DND-41 (cell line): Measurements from ENCODE around the gene COL19A1.

ENCODE experiments used
- ATAC-seq: fragments of 200-7000 bp; cut with Tn5 transposase; 3 replicates; pipeline ENCODE4 v1.9.1; 2021; ENCODE audit warnings: low read depth; ENCODE audit not compliant: insufficient read depth
- DNase-seq: peaks from one replicate; pipeline ENCODE4 v3.0.0-alpha.2; 2020
- H2AFZ ChIP-seq: 2 replicates; pipeline ENCODE4 v1.6.0; 2012; ENCODE audit warnings: low read depth, low read length
- H3K27ac ChIP-seq: 2 replicates; pipeline ENCODE4 v1.5.1; 2012; ENCODE audit warnings: low read length, inconsistent platforms
- H3K27me3 ChIP-seq: fragments of 200-600 bp; sonication (generic); 2 replicates; pipeline ENCODE4 v1.6.0; 2012; ENCODE audit warnings: low read length, mild to moderate bottlenecking, inconsistent platforms; ENCODE audit not compliant: insufficient read depth, poor library complexity
- H3K36me3 ChIP-seq: 2 replicates; pipeline ENCODE4 v1.5.1; 2012; ENCODE audit warnings: low read length, inconsistent platforms; ENCODE audit not compliant: insufficient read depth
- H3K4me1 ChIP-seq: 2 replicates; pipeline ENCODE4 v1.5.1; 2012; ENCODE audit warnings: mild to moderate bottlenecking, low read length; ENCODE audit not compliant: insufficient read depth
- H3K4me2 ChIP-seq: 2 replicates; pipeline ENCODE4 v1.6.0; 2012; ENCODE audit warnings: mild to moderate bottlenecking, moderate library complexity, low read length, inconsistent platforms; ENCODE audit not compliant: insufficient read depth
- H3K4me3 ChIP-seq, 2 experiments: fragments of 200-600 bp in 1 of 2; shearing (Covaris generic) in 1 of 2; 2 replicates each; pipeline ENCODE4 v1.5.1; 2012 to 2016; ENCODE audit warnings: inconsistent platforms in 2 of 2, low read length in 2 of 2, mild to moderate bottlenecking in 2 of 2, low read depth in 1 of 2, moderate library complexity in 1 of 2
- H3K79me2 ChIP-seq: 2 replicates; pipeline ENCODE4 v1.6.0; 2012; ENCODE audit warnings: low read length, inconsistent platforms; ENCODE audit not compliant: insufficient read depth
- H3K9ac ChIP-seq: 2 replicates; pipeline ENCODE4 v1.6.0; 2012; ENCODE audit warnings: low read depth, mild to moderate bottlenecking, inconsistent platforms, low read length, moderate library complexity
- H3K9me3 ChIP-seq: 2 replicates; pipeline ENCODE4 v1.5.1; 2012; ENCODE audit warnings: low read length, moderate library complexity, mild to moderate bottlenecking, inconsistent platforms; ENCODE audit not compliant: insufficient read depth, severe bottlenecking
- H4K20me1 ChIP-seq: 2 replicates; pipeline ENCODE4 v1.6.0; 2012; ENCODE audit warnings: low read length; ENCODE audit not compliant: insufficient read depth
- CTCF ChIP-seq: IDR thresholded peaks from 2 replicates; pipeline ENCODE4 v1.5.1; 2012; ENCODE audit warnings: borderline replicate concordance, low read length, moderate library complexity, mild to moderate bottlenecking; ENCODE audit not compliant: poor library complexity, severe bottlenecking; ENCODE audit errors: extremely low read depth
- EZH2 ChIP-seq: IDR thresholded peaks from 3 replicates; pipeline ENCODE4 v1.6.1; 2012; ENCODE audit warnings: borderline replicate concordance, low read depth, mild to moderate bottlenecking, moderate library complexity, low read length, inconsistent platforms; ENCODE audit not compliant: severe bottlenecking

COL19A1 gene

GRCh38 chr6:70130865-70131264 lies 264.5 kb downstream of the COL19A1 start:
- Histone ChIP-seq H3K27ac (no peak overlapping the region), H2AFZ (no peak overlapping the region), H3K4me3 (no peak overlapping the region), H3K9me3 (no peaks in the 10 kb centered on the region), H3K79me2 (no peaks in the 10 kb centered on the region), H3K4me1 (no peaks in the 10 kb centered on the region; the same call in 1 of the 2 replicates), H3K36me3 (no peaks in the 10 kb centered on the region), H3K27me3 (no peaks in the 10 kb centered on the region), H3K9ac (no peak overlapping the region), H4K20me1 (no peaks in the 10 kb centered on the region), H3K4me2 (no peak overlapping the region)
- DNase-seq (no peak), ATAC-seq (no peak)
- no peak for TF ChIP-seq CTCF
- no peak for TF ChIP-seq EZH2

- Histone ChIP-seq H3K9me3 (no peaks in the 10 kb centered on the region), H3K4me1 (no peaks in the 10 kb centered on the region; the same call in 1 of the 2 replicates), H3K27ac (no peak overlapping the region), H4K20me1 (no peaks in the 10 kb centered on the region), H3K9ac (no peak overlapping the region), H3K4me2 (no peak overlapping the region), H3K27me3 (no peaks in the 10 kb centered on the region), H3K36me3 (no peaks in the 10 kb centered on the region), H3K4me3 (no peak overlapping the region), H2AFZ (no peak overlapping the region), H3K79me2 (no peaks in the 10 kb centered on the region)
- TF ChIP-seq EZH2 (no peak), CTCF (no peak)
- ATAC-seq: no peak
- DNase-seq: no peak
Observed at GRCh38 chr6:70131528-70131927, 265.2 kb downstream of the COL19A1 start.

- no peaks in the 10 kb centered on the region for H4K20me1 ChIP-seq
- no peak for TF ChIP-seq EZH2
- no peak for TF ChIP-seq CTCF
- H3K27me3 ChIP-seq: no peaks in the 10 kb centered on the region
- no peak overlapping the region for H3K9ac ChIP-seq
- no peaks in the 10 kb centered on the region for H3K36me3 ChIP-seq
- H3K27ac ChIP-seq: no peak overlapping the region
- H3K4me3 ChIP-seq: no peak overlapping the region
- H3K9me3 ChIP-seq: no peaks in the 10 kb centered on the region
- DNase-seq (peak; percentile 17), ATAC-seq (peak; percentile 56; the same call in 1 of the 3 replicates)
- no peak overlapping the region for H2AFZ ChIP-seq
- no peaks in the 10 kb centered on the region; the same call in 1 of the 2 replicates for H3K4me1 ChIP-seq
- no peaks in the 10 kb centered on the region for H3K79me2 ChIP-seq
- no peak overlapping the region for H3K4me2 ChIP-seq
Observed at GRCh38 chr6:70133246-70133645, 266.9 kb downstream of the COL19A1 start.

- no peaks in the 10 kb centered on the region for H3K27me3 ChIP-seq
- no peaks in the 10 kb centered on the region for H3K9me3 ChIP-seq
- H2AFZ ChIP-seq: no peak overlapping the region
- ATAC-seq (no peak), DNase-seq (no peak)
- H3K27ac ChIP-seq: no peak overlapping the region
- no peak overlapping the region for H3K4me2 ChIP-seq
- no peaks in the 10 kb centered on the region for H3K36me3 ChIP-seq
- no peak overlapping the region for H3K4me3 ChIP-seq
- no peaks in the 10 kb centered on the region for H4K20me1 ChIP-seq
- H3K79me2 ChIP-seq: no peaks in the 10 kb centered on the region
- no peak overlapping the region for H3K9ac ChIP-seq
- no peaks in the 10 kb centered on the region; the same call in 1 of the 2 replicates for H3K4me1 ChIP-seq
- TF ChIP-seq CTCF (no peak), EZH2 (no peak)
Observed at GRCh38 chr6:70134542-70134941, 268.2 kb downstream of the COL19A1 start.
